ENCODE results near the gene NEK8. TPM values are rescaled to one million over a fixed set of nuclear protein-coding genes. Genes with fewer than 3 reads are reported as not detected.

Gene NEK8
- total and polyA plus RNA-seq, 2 of the 8 experiments (the other 6 are each of a cell fraction or from before 2014, with no cell fraction given): 14.9 to 23.3 TPM

DNA sequence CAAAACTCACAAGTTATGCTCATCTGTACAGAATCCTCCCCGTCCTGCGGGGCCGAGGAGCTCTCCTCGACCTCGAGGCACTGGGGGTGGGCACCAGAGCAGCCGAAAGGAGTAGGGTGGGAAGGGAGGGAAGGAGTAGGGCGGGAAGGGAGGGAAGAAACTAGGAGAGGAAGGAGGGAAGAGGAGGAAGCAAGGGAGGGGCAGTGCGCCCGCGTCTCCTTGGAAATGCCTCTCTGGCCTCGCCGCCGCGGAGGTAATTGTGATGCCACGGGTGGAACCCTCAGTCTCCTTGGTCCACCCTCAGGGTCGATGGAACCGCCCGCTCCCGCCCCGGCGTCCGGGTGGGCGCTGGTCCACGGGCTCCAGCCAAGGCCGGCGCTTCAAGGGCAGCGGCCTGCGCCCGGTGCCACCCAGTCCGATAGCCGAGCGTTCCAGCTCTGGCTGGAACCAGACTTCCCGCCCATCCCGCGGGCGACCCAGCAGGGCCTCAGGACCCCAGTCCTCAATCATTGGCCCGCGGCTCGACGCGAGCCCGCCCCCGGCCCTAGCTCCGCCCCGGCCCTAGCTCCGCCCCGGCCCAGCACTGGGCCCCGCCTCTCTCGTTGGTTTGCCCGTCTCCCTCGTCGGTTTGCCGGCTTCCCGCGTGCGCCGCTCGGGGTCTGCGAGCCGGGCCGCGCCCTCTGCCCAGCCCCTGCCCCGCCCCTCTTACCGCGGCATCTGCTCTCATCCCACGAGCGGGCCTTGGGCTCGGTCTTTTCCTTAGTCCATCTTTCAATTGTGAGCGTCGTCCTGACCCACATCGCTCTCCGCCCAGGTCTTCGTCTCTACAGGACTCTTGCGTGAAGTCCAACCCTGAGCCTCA lies 17.5 kb upstream of the NEK8 start (continued):
- TF ChIP-seq, protein P1, sequence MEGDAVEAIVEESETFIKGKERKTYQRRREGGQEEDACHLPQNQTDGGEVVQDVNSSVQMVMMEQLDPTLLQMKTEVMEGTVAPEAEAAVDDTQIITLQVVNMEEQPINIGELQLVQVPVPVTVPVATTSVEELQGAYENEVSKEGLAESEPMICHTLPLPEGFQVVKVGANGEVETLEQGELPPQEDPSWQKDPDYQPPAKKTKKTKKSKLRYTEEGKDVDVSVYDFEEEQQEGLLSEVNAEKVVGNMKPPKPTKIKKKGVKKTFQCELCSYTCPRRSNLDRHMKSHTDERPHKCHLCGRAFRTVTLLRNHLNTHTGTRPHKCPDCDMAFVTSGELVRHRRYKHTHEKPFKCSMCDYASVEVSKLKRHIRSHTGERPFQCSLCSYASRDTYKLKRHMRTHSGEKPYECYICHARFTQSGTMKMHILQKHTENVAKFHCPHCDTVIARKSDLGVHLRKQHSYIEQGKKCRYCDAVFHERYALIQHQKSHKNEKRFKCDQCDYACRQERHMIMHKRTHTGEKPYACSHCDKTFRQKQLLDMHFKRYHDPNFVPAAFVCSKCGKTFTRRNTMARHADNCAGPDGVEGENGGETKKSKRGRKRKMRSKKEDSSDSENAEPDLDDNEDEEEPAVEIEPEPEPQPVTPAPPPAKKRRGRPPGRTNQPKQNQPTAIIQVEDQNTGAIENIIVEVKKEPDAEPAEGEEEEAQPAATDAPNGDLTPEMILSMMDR (IDR thresholded peaks at IDR 0.05; ENCODE audit: control extremely low read depth in 1 of 3, insufficient read depth in 1 of 3, low read depth in 1 of 3, low read length in 3 of 3): no peak
- TF ChIP-seq SP4 (IDR thresholded peaks at IDR 0.05; ENCODE audit: low read length) (no peak; the same call in 1 of the 2 replicates), MAFK (IDR thresholded peaks at IDR 0.05; ENCODE audit: low read depth, low read length) (no peak), JUN (IDR thresholded peaks at IDR 0.05; ENCODE audit: low read depth, low read length) (no peak), SP1 (IDR thresholded peaks at IDR 0.05; ENCODE audit: low read depth, low read length) (peak; percentile 76)
